ENCODE data around the gene KIF2C. TPM values are rescaled to one million over a fixed set of nuclear protein-coding genes. Genes with fewer than 3 reads are reported as not detected.
"Not testable (repeated sequence)": the region's sequence is repeated elsewhere in the genome, so short reads cannot be mapped to it uniquely, and the experiment has no call there.

Gene KIF2C
- total RNA-seq, 3 donors from 2014 or later = 0.73 to 2.6 (median 0.98) TPM

- Histone ChIP-seq H3K36me3 (no peaks in the 10 kb centered on the region), H3K9me3 (no peaks in the 10 kb centered on the region), H3K27ac (peak overlapping the region; percentile 100), H3K4me3 (no peak overlapping the region), H3K4me1 (peaks cover 26 to 43% of the 10 kb centered on the region in 2 donors), H3K27me3 (no peaks in the 10 kb centered on the region)
- intact Hi-C loops (cut with DNase I; ENCODE audit: low total_unique reads) = no loop called here
- TF ChIP-seq POLR2A (IDR thresholded peaks at IDR 0.05) (no peak), CTCF (IDR thresholded peaks at IDR 0.05) (no peak), POLR2AphosphoS5 (IDR thresholded peaks at IDR 0.05) (no peak)
- peak in 1 of 2 donors; percentile 7 for DNase-seq (ENCODE audit: low spot score in 2 of 2)
Observed at GRCh38 chr1:44811234-44811633, 71.6 kb downstream of the KIF2C start.

- Histone ChIP-seq H3K27ac (peak overlapping the region; percentile 88 to 100), H3K36me3 (no peaks in the 10 kb centered on the region), H3K4me1 (peaks cover 17 to 27% of the 10 kb centered on the region in 2 donors), H3K27me3 (no peaks in the 10 kb centered on the region), H3K9me3 (no peaks in the 10 kb centered on the region), H3K4me3 (peak overlapping the region; percentile 35 to 72 (median 59))
- intact Hi-C loops (cut with DNase I; ENCODE audit: low total_unique reads) = no loop called here
- TF ChIP-seq CTCF (IDR thresholded peaks at IDR 0.05) (no peak), POLR2AphosphoS5 (IDR thresholded peaks at IDR 0.05) (no peak), POLR2A (IDR thresholded peaks at IDR 0.05) (no peak)
- DNase-seq (ENCODE audit: low spot score in 2 of 2) = peak in 1 of 2 donors; percentile 52
Observed at GRCh38 chr1:44812822-44813543, 73.3 kb downstream of the KIF2C start.

DNA sequence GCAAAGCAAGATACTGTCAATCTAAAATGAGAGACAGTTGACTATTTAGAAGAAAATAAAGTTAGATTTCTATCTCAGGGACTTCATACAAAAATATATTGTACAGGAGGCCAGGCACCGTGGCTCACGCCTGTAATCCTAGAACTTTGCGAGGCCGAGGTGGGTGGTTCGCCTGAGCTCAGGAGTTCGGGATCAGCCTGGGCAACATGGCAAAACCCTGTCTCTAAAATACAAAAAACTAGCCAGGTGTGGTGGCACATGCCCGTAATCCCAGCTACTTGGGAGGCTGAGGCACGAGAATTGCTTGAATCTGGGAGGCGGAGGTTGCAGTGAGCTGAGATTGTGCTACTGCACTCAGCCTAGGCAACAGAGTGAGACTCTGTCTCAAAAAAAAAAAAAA is 76.3 kb downstream of the KIF2C start:
- H3K36me3 ChIP-seq; H3K4me3 ChIP-seq; H3K9me3 ChIP-seq; DNase-seq (ENCODE audit: low spot score in 2 of 2); intact Hi-C loops (cut with DNase I; ENCODE audit: low total_unique reads); H3K27me3 ChIP-seq; H3K27ac ChIP-seq; H3K4me1 ChIP-seq: not testable (repeated sequence)

GRCh38 chr1:44817307-44817706 is 77.7 kb downstream of the KIF2C start:
- no peaks in the 10 kb centered on the region for H3K9me3 ChIP-seq
- DNase-seq (ENCODE audit: low spot score in 2 of 2) = no peak
- no peak for TF ChIP-seq CTCF (IDR thresholded peaks at IDR 0.05)
- TF ChIP-seq POLR2A (IDR thresholded peaks at IDR 0.05) = no peak
- no peak for TF ChIP-seq POLR2AphosphoS5 (IDR thresholded peaks at IDR 0.05)
- H3K27me3 ChIP-seq = no peaks in the 10 kb centered on the region
- no peak overlapping the region for H3K27ac ChIP-seq
- H3K36me3 ChIP-seq = no peaks in the 10 kb centered on the region
- intact Hi-C loops (cut with DNase I; ENCODE audit: low total_unique reads) = no loop called here
- no peaks in the 10 kb centered on the region for H3K4me1 ChIP-seq
- H3K4me3 ChIP-seq = no peak overlapping the region

Other genes with a start within 250 kb of the KIF2C start
- 1 to 10 TPM; 8.3 to 9.4 (median 9.2) TPM for gene TMEM53, start 65.4 kb upstream of the KIF2C start, total RNA-seq
- gene ARMH1, start 65.1 kb upstream of the KIF2C start, total RNA-seq = 1 to 10 TPM; 1.8 to 3.8 (median 2.9) TPM
- gene RNU5D-1, start 8.7 kb upstream of the KIF2C start, total RNA-seq = not detected
- 1,000 to 10,000 TPM; 2,158 to 3,355 (median 2,591) TPM for gene RPS8, start 35.7 kb downstream of the KIF2C start, total RNA-seq
- gene BEST4, start 48.3 kb downstream of the KIF2C start, total RNA-seq = under 1 TPM in 2 of 3 donors, not detected in 1; 0.15 to 0.66 TPM
- 10 to 100 TPM; 13.6 to 29.0 (median 21.6) TPM for gene PLK3, start 60.5 kb downstream of the KIF2C start, total RNA-seq
- gene DYNLT4, start 67.5 kb downstream of the KIF2C start, total RNA-seq = 1 to 10 TPM in 2 of 3 donors, under 1 TPM in 1; 0.80 to 2.0 (median 1.3) TPM
- 1 to 10 TPM; 3.8 to 7.0 (median 6.9) TPM for gene BTBD19, start 68.7 kb downstream of the KIF2C start, total RNA-seq
- 1 to 10 TPM in 2 of 3 donors, under 1 TPM in 1; 0.32 to 2.2 (median 1.3) TPM for gene PTCH2, start 103.4 kb downstream of the KIF2C start, total RNA-seq
- gene EIF2B3, start 246.8 kb downstream of the KIF2C start, total RNA-seq = 10 to 100 TPM; 26.9 to 28.8 (median 28.8) TPM